ENCODE results near the gene PITPNM3.

- TF ChIP-seq CTCF (IDR thresholded peaks at IDR 0.05), result no peak
- TF ChIP-seq POLR2A (IDR thresholded peaks at IDR 0.05), result no peak
- TF ChIP-seq POLR2AphosphoS5 (IDR thresholded peaks at IDR 0.05; ENCODE audit: insufficient read depth in 1 of 2, low read depth in 1 of 2), result no peak
Measured at GRCh38 chr17:6452471-6453266, 103.7 kb downstream of the PITPNM3 start.
